DMS 273 treated with DMSO at 0.1 percent for 48 hours (cell line): ENCODE measurements around the gene PCP4L1.

Experiments
- DNase-seq: peaks from one replicate; lab custom pipeline; 2025; lab: John Stamatoyannopoulos, UW

Gene PCP4L1

DNA sequence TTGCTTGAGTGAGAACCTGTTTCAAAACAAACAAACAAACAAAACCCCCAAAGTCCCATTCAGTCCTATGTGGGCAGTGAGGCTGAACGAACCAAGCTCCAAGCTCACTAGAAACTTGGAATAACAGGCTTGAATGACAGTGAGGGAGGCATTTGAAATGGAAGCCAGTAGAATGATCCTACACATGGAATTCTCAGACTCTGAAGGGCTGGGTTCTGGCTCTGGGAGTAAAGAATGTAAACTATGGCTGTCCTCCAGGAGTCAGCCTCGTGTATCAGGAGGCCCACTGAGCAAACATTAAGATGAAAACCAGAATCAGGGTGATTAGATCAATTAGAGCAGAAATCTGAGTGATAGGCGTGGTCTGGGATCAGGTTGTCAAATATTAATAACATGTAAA, 14.9 kb downstream of the PCP4L1 start:
- no peak for DNase-seq

- peak; percentile 78 for DNase-seq
Measured at GRCh38 chr1:161274874-161275273, 16.3 kb downstream of the PCP4L1 start.

DNA sequence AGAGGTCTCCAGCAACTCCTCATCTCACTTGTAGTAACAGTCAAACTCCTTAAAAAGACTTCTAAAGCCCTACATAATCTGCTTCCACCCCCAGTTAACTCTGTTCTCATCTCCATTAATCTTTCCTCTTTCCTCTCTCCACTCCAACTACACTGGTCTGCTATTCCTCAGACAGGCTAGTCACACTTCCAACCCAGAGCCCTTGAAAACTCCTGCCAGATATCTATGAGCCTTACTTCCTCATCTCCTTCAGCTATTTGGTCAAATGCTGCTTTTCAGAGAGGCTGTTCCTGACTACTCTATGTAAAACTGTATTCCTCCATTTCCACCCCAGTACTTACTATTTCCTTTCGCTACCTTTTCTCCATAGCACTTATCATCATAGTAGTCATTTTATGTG, 24.4 kb downstream of the PCP4L1 start:
- no peak for DNase-seq

DNA sequence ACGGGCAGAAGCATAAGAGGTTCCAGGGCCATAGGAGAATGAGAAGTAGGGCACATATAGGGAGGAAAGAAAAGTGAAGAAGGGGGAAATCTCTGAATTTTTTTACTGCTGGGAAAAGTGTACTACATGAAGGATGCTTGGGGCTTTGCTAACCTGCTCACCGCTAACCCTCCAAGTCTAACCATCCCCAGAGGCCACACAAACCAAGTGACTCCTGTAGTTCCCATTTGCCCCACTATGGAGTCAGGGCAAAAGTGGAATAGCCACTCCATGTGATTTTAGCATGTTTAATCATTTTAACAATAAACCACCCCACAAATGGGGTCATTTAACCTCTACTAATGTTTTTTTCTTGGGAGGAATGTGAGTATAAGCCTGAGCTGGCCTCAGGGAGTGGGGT, 26.6 kb downstream of the PCP4L1 start:
- DNase-seq: no peak

GRCh38 chr1:161285521-161285920, 27.0 kb downstream of the PCP4L1 start:
- no peak for DNase-seq

DNA sequence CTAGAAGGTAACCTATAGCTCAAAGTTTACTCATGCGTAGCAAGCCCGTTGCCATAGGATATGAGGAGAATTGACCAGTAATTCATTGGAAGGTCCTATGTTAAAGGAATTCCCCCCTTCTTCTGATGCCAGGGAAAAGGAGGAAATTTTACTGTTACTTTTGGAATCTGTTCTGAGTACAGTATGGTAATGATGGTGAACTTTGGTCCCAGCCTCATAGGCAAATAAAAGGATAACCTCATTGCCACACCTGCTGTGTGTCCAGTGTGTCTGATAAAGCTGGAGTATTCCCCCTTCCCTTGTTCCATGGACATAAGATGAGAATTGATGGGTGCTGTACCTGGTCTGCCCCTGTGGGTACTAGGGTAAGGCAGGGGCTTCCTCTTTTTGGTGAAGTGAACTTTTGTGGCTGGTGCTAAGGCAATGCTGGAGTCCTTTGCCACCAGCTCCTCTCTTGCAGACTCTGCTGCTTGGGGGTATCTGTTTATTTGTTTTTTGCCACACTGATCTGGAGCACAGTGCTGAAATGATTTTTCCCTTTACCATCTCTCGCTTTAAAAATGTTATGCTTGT, 29.0 kb downstream of the PCP4L1 start:
- DNase-seq: no peak

GRCh38 chr1:161290779-161291178, 32.2 kb downstream of the PCP4L1 start:
- DNase-seq: no peak

DNA sequence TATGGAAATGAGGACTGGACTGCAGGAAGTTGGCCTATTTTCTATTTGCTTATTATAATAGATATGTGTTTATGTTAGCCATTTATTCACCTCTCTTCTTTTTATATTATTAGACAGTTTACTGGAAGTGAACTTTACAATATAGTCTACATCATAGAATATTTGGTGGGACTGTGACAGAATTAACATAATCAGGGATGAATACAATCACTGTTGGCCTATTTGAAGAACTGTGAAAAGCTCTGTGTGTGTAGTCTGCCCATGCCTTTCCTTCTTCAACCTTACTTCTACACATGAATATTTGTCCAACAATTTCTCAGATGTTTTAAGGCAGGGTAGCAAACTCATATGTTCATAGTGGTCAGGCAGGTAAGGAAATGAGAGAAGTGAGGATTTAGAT, 38.9 kb downstream of the PCP4L1 start:
- no peak for DNase-seq

DNA sequence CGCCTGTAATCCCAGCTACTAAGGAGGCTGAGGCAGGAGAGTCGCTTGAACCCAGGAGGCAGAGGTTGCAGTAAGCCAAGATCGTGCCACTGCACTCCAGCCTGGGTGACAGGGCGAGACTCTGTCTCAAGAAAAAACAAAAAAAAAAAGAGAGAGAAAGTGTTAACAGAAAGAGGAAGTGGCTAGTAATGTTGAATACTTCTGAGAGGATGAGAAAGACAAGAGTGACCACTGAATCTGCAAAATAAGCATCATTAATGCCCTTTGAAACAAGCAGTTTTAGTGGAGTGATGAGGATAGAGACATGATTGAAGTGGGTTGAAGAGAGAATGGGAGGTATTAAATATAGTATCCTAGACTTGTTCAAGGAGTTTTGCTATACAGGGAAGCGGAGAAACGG, 39.6 kb downstream of the PCP4L1 start:
- no peak for DNase-seq

DNA sequence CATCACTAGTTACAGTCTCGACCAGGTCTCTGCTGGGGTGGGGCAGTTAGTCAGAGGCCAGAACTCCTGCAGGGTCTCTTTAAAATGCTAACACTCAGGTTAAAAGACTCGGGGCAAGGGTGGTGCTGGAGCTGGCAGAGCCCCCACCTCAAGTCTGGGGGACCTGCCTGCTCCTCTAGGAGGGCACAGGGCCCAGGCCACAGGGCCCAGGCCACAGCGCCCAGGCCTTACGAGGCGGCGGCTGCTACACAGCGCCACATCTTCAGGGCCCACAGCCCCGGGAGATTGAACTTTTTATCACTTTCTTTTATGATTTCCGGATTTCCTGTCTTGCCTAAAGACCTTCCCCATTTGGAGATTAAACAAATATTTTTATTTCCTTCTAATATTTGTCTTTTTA, 40.8 kb downstream of the PCP4L1 start:
- no peak for DNase-seq

DNA sequence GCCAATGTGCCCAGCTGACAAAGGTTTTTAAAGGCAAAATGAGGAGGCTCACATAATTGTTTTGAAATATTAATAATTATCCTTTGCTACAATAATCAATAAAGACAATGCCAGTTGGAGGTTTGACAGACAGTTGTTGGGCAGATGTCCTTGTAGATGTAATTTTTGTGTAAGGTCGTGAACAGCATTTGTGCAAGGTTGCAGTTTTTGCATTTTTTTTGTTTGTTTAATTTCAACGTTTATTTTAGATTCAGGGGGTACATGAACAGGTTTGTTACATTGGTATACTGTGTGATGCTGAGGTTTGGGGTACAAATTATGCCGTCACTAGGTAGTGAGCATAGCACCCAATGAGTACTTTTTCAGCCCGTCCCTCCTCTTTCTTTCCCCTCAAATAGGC, 41.9 kb downstream of the PCP4L1 start:
- DNase-seq: no peak

- DNase-seq: no peak
Measured at GRCh38 chr1:161304927-161305866, 46.7 kb downstream of the PCP4L1 start.

- no peak for DNase-seq
Measured at GRCh38 chr1:161305867-161306519, 47.4 kb downstream of the PCP4L1 start.

DNA sequence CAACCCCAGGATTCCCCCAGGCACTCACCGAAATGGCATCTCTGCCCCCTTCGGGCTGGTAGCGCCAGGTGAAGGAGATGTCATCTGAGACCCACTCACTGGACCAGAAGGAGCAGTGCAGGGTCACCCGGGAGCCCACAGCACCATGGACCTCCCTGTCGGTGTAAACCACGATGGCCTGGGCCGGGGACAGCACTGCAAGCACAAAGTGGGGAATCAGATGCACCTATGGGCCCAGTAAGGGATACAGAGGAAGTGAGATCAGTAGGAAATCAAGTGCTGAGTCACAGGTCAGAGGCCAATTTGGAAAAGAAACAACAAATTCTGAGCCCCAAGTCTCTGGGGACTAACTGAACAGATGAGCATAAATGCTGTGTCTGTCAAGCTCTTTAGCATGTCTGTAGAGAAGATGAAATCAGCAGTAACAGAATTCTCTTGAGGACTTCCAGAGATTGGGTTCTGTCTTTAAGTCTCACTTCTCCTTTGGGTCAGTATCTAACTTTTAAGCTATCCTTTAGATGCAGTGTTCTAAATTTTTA, 48.8 kb downstream of the PCP4L1 start:
- DNase-seq: no peak

DNA sequence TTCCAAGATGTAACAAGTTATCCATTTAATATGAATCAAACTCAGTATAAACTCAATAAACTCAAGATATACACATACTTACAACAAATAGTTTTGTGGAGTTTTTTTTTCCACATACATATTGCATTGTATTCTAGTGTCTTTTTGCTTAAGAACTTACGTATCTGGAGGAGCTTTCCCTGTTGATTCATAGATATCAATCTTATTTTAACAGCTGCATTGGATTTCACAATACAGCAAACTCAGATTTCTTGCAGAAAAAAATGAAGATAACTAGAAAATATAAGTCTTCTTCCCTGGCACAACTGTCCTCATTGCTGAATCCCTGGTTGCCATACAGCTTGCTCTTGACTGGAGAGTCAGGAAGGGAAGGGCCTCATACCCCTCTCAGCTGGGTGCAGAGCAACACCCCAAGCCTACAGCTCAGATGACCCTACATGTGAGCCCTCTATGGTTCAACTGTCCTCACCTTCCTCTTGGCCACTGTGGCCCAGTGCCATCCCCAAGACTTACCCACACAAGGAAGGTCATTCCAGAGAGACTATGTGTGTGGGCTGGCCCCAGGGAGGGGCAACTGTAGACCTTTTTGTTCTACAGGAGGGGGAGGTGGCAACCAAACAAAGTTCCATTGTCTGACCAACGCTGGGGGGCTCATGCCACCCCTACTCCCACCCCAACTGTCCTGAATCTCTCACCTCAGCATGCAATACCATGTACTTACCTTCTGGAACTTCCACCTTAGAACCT, 49.5 kb downstream of the PCP4L1 start:
- no peak for DNase-seq

DNA sequence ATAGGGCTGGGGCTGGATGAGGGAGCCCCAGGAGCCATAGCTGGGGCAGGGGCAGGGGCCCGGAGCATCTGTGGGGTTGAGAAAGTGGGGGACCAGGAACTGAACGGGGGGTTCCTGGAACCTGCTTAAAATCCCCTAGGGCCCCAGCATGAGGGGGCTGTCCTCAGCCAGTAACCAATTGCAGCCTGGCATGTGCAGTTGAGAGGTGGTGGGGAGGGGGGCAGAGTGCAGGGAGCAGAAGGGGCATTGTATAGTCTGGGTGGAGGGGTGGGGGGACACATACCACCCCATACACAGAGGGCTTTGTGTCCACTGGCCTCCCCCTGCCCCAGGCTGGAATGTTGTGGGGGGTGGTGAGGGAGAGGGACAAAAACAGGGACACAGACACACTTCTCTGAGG, 51.3 kb downstream of the PCP4L1 start, which contains the start of gene MPZ:
TSS of gene MPZ (minus strand) at position 101 of the 400 bp plus-strand sequence. CDS start at position 38, 63 bp downstream.
- no peak for DNase-seq

GRCh38 chr1:161311595-161312181, 53.1 kb downstream of the PCP4L1 start:
- DNase-seq: no peak

- no peak for DNase-seq
Measured at GRCh38 chr1:161313554-161314200, 55.1 kb downstream of the PCP4L1 start.

GRCh38 chr1:161314201-161314981, 55.8 kb downstream of the PCP4L1 start, which contains the start of gene SDHC:
Gene SDHC (plus strand): TSS chr1:161314381. CDS start chr1:161314406, 25 bp downstream.
- peak; percentile 79 for DNase-seq
